HCT116 (cell line): ENCODE measurements around the gene FGF10. TPM values are rescaled to one million over a fixed set of nuclear protein-coding genes. Genes with fewer than 3 reads are reported as not detected.

Experiments
- ATAC-seq: fragments of 200-7000 bp; cut with Tn5 transposase; 2 replicates; pipeline ENCODE4 v1.9.1; 2020; ENCODE audit warnings: mild to moderate bottlenecking, moderate library complexity
- BruUV-seq: library from RNA; stranded (reverse); fragments of 400-500 nt; replicated peaks from 2 replicates; lab custom pipeline; 2021; lab: Mats Ljungman, UMichigan
- CTCF ChIA-PET: fragments of 300-600 bp; sonication (Branson Sonifier 250); formaldehyde crosslinking; loops from one replicate; lab custom pipeline; 2021; ENCODE audit warnings: antibody characterized with exemption; lab: Charles Lee
- POLR2A ChIA-PET: fragments of 300-600, 350-600 bp; sonication (Branson Sonifier 250); formaldehyde crosslinking; loops from one replicate; lab custom pipeline; 2021; ENCODE audit warnings: antibody characterized with exemption; lab: Charles Lee
- RAD21 ChIA-PET, 2 experiments: fragments of 300-600 bp; sonication (Branson Sonifier 250); formaldehyde crosslinking; loops; one replicate each; lab custom pipeline; 2023; ENCODE audit warnings: low total read pairs in 2 of 2; ENCODE audit not compliant: uncharacterized antibody in 2 of 2, unreplicated experiment in 2 of 2, low non-redundant PET in 1 of 2; lab: Charles Lee
- DNase-seq: peaks from one replicate; pipeline ENCODE4 v3.0.0-alpha.2; 2010; ENCODE audit warnings: low read depth, low spot score
- H2AFZ ChIP-seq: fragments of 200-600 bp; shearing (Covaris generic), sonication (generic); 2 replicates; pipeline ENCODE4 v1.6.1; 2017; ENCODE audit warnings: low read depth, mixed run types, mixed read lengths, antibody characterized with exemption, low read length; ENCODE audit not compliant: poor library complexity, severe bottlenecking
- H3K27ac ChIP-seq: 2 replicates; pipeline ENCODE4 v1.5.1; 2012; ENCODE audit warnings: low read depth, low read length
- H3K27me3 ChIP-seq: fragments of 200-600 bp; sonication (generic); 2 replicates; pipeline ENCODE4 v1.6.1; 2016; ENCODE audit warnings: mixed run types, low read length, mixed read lengths; ENCODE audit not compliant: insufficient read depth
- H3K36me3 ChIP-seq, 2 experiments: fragments of 200-500 bp in 1 of 2; fragments of 200-600 bp in 1 of 2; sonication (Bioruptor generic) in 1 of 2; sonication (generic) in 1 of 2; 2 replicates each; pipeline versions ENCODE4 v1.5.1 to v1.6.1; 2014 to 2016; ENCODE audit warnings: low read length in 2 of 2, inconsistent platforms in 1 of 2, mixed read lengths in 1 of 2, mixed run types in 1 of 2; ENCODE audit not compliant: insufficient read depth in 2 of 2, control insufficient read depth in 1 of 2
- H3K4me1 ChIP-seq, 2 experiments: fragments of 200-600 bp in 1 of 2; sonication (generic) in 1 of 2; 2 replicates each; pipeline versions ENCODE4 v1.5.1 to v1.6.1; 2012 to 2017; ENCODE audit warnings: low read length in 2 of 2, inconsistent platforms in 1 of 2, mild to moderate bottlenecking in 1 of 2, mixed read lengths in 1 of 2, mixed run types in 1 of 2, moderate library complexity in 1 of 2; ENCODE audit not compliant: insufficient read depth in 2 of 2, control insufficient read depth in 1 of 2
- H3K4me2 ChIP-seq: fragments of 200-600 bp; sonication (generic); 2 replicates; pipeline ENCODE4 v1.6.1; 2017; ENCODE audit warnings: mixed run types, low read length, mixed read lengths
- H3K4me3 ChIP-seq, 2 experiments: fragments of 200-600 bp in 1 of 2; sonication (generic) in 1 of 2; replicated peaks in 1 of 2; 2 replicates each; pipeline ENCODE4 v1.5.1; 2011 to 2016; ENCODE audit warnings: low read length in 2 of 2, control low read depth in 1 of 2, low read depth in 1 of 2, mild to moderate bottlenecking in 1 of 2, mixed read lengths in 1 of 2, mixed run types in 1 of 2
- H3K79me2 ChIP-seq: fragments of 200-600 bp; sonication (generic); 2 replicates; pipeline ENCODE4 v1.6.1; 2017; ENCODE audit warnings: mild to moderate bottlenecking, mixed run types, low read length, moderate library complexity, mixed read lengths; ENCODE audit not compliant: insufficient read depth
- H3K9ac ChIP-seq: fragments of 200-600 bp; sonication (generic); 2 replicates; pipeline ENCODE4 v1.6.1; 2016; ENCODE audit warnings: low read length, mixed read lengths
- H3K9me2 ChIP-seq: fragments of 200-600 bp; sonication (generic), shearing (Covaris generic); 2 replicates; pipeline ENCODE4 v1.6.1; 2017; ENCODE audit warnings: mixed run types, mild to moderate bottlenecking, moderate library complexity; ENCODE audit not compliant: insufficient read depth
- H3K9me3 ChIP-seq, 2 experiments: fragments of 200-500 bp in 1 of 2; fragments of 200-600 bp in 1 of 2; sonication (Bioruptor generic) in 1 of 2; sonication (generic) in 1 of 2; 2 replicates each; pipeline ENCODE4 v1.6.1; 2014 to 2017; ENCODE audit warnings: low read length in 2 of 2, mixed read lengths in 2 of 2, inconsistent platforms in 1 of 2, low read depth in 1 of 2, mild to moderate bottlenecking in 1 of 2, mixed run types in 1 of 2, moderate library complexity in 1 of 2; ENCODE audit not compliant: control insufficient read depth in 1 of 2, insufficient read depth in 1 of 2
- H4K20me1 ChIP-seq: fragments of 200-600 bp; sonication (generic), shearing (Covaris generic); 2 replicates; pipeline ENCODE4 v1.6.1; 2017; ENCODE audit warnings: mixed run types, mild to moderate bottlenecking, moderate library complexity; ENCODE audit not compliant: insufficient read depth
- CEBPB ChIP-seq: IDR thresholded peaks from 2 replicates; pipeline ENCODE4 v1.6.1; 2012; ENCODE audit warnings: low read depth
- CTCF ChIP-seq, 3 experiments: fragments of 200-600 bp in 1 of 3; sonication (generic) in 1 of 3; IDR thresholded peaks in 2 of 3; conservative IDR thresholded peaks in 1 of 3; 2 replicates each; pipeline ENCODE4 v1.5.1; 2012 to 2017; ENCODE audit warnings: low read depth in 2 of 3, low read length in 2 of 3, antibody characterized with exemption in 1 of 3, borderline replicate concordance in 1 of 3, control low read depth in 1 of 3, mild to moderate bottlenecking in 1 of 3, mixed read lengths in 1 of 3, mixed run types in 1 of 3, moderate library complexity in 1 of 3; ENCODE audit not compliant: insufficient read depth in 1 of 3
- EZH2phosphoT487 ChIP-seq: fragments of 200-600 bp; IDR thresholded peaks from 2 replicates; pipeline ENCODE4 v1.6.1; 2018; ENCODE audit warnings: antibody characterized with exemption, borderline replicate concordance
- JUND ChIP-seq: IDR thresholded peaks from 2 replicates; pipeline ENCODE4 v1.6.1; 2012
- REST ChIP-seq: IDR thresholded peaks from 2 replicates; pipeline ENCODE4 v1.6.1; 2012; ENCODE audit warnings: low read depth
- SP1 ChIP-seq: IDR thresholded peaks from 2 replicates; pipeline ENCODE4 v1.6.1; 2012; ENCODE audit warnings: low read depth
- SRF ChIP-seq: IDR thresholded peaks from 2 replicates; pipeline ENCODE4 v1.6.1; 2012; ENCODE audit warnings: low read depth
- ZBTB33 ChIP-seq: IDR thresholded peaks from 2 replicates; pipeline ENCODE4 v1.6.1; 2011; ENCODE audit warnings: mild to moderate bottlenecking, low read length, moderate library complexity; ENCODE audit not compliant: insufficient replicate concordance; ENCODE audit errors: extremely low read depth
- ZFX ChIP-seq: fragments of 450-650 bp; IDR thresholded peaks from 2 replicates; pipeline ENCODE4 v1.6.1; 2017
- ZNF274 ChIP-seq: fragments of 200-500 bp; sonication (Bioruptor generic); IDR thresholded peaks from 2 replicates; pipeline ENCODE4 v1.6.1; 2014; ENCODE audit warnings: mild to moderate bottlenecking, low read depth, low read length, inconsistent platforms
- intact Hi-C: fragments of 100-400 bp; cut with micrococcal nuclease; formaldehyde crosslinking; loops from 2 replicates; pipeline ENCODE4 v1.10.0; 2022
- total RNA-seq: library from RNA; stranded (reverse); gene quantifications from one replicate; pipeline ENCODE4 v1.2.1, GENCODE V29; 2021; ENCODE audit not compliant: unreplicated experiment

The FGF10 gene
- total RNA-seq, 1 experiment from 2014 or later = not detected

- no peak overlapping the region for H3K4me2 ChIP-seq
- DNase-seq (no peak), ATAC-seq (no peak)
- TF ChIP-seq SP1 = no peak
- no peak for TF ChIP-seq EZH2phosphoT487
- TF ChIP-seq ZNF274 = no peak
- TF ChIP-seq CEBPB = no peak
- TF ChIP-seq ZBTB33 = no peak
- H3K4me1 ChIP-seq = no peaks in the 10 kb centered on the region
- H3K27me3 ChIP-seq = no peaks in the 10 kb centered on the region
- CTCF ChIA-PET = no interaction called here
- no peak overlapping the region for H3K9ac ChIP-seq
- H3K9me3 ChIP-seq = no peaks in the 10 kb centered on the region
- no peak overlapping the region for H2AFZ ChIP-seq
- POLR2A ChIA-PET = no interaction called here
- no peak overlapping the region for H3K27ac ChIP-seq
- intact Hi-C loops = no loop called here
- H4K20me1 ChIP-seq = no peaks in the 10 kb centered on the region
- H3K9me2 ChIP-seq = no peaks in the 10 kb centered on the region
- RAD21 ChIA-PET = no interaction called here
- H3K36me3 ChIP-seq = no peaks in the 10 kb centered on the region
- no peaks in the 10 kb centered on the region for H3K79me2 ChIP-seq
- H3K4me3 ChIP-seq = no peak overlapping the region
- BruUV-seq = no TSS peak
Observed at GRCh38 chr5:44356231-44356630, 33.0 kb downstream of the FGF10 start.

- Histone ChIP-seq H3K27me3 (no peaks in the 10 kb centered on the region), H2AFZ (no peak overlapping the region), H3K4me1 (no peaks in the 10 kb centered on the region), H3K9ac (no peak overlapping the region), H3K36me3 (no peaks in the 10 kb centered on the region), H3K79me2 (no peaks in the 10 kb centered on the region), H3K9me2 (no peaks in the 10 kb centered on the region), H3K4me2 (no peak overlapping the region), H3K4me3 (no peak overlapping the region), H3K9me3 (no peaks in the 10 kb centered on the region), H3K27ac (no peak overlapping the region), H4K20me1 (no peaks in the 10 kb centered on the region)
- intact Hi-C loops = no loop called here
- RAD21 ChIA-PET = no interaction called here
- CTCF ChIA-PET = interaction anchor here (3.0 kb wide), 1 partner anchor 14 kb away, joined by 15 read pairs; no protein-coding TSS in a partner anchor
- no peak for ATAC-seq
- no TSS peak for BruUV-seq
- DNase-seq = no peak
- POLR2A ChIA-PET = no interaction called here
- TF ChIP-seq CTCF (IDR thresholded peaks at IDR 0.05 in 2 of 3, conservative IDR thresholded peaks at IDR 0.05 in 1 of 3; ENCODE audit: borderline replicate concordance in 1 of 3, insufficient read depth in 1 of 3, low read depth in 2 of 3, low read length in 2 of 3) (no peak), SRF (no peak), ZFX (no peak), JUND (no peak), ZBTB33 (no peak), REST (no peak)
Observed at GRCh38 chr5:44345871-44346270, 43.3 kb downstream of the FGF10 start.
